IMR-90 (cell line): ENCODE data around the gene TBC1D3B. TPM values are rescaled to one million over a fixed set of nuclear protein-coding genes. Genes with fewer than 3 reads are reported as not detected.

Source experiments
- ATAC-seq: fragments of 200-7000 bp; cut with Tn5 transposase; 2 replicates; pipeline ENCODE4 v1.9.1; 2020; ENCODE audit warnings: low read depth, mild to moderate bottlenecking, moderate library complexity
- BruUV-seq: library from RNA; stranded (reverse); fragments of 400-500 nt; replicated peaks from 2 replicates; lab custom pipeline; 2021; lab: Mats Ljungman, UMichigan
- CTCF ChIA-PET: fragments of 300-600 bp; formaldehyde crosslinking; extraction: SDS; loops from one replicate; lab custom pipeline; 2021; ENCODE audit warnings: antibody characterized with exemption; lab: Yijun Ruan, JAX
- POLR2A ChIA-PET: fragments of 300-600 bp; sonication (Branson Sonifier 250); formaldehyde crosslinking; loops from one replicate; lab custom pipeline; 2022; ENCODE audit warnings: antibody characterized with exemption; ENCODE audit not compliant: unreplicated experiment; lab: Charles Lee
- DNase-seq: peaks from one replicate; pipeline ENCODE4 v3.0.0; 2013
- H2AFZ ChIP-seq: replicated peaks from 2 replicates; pipeline ENCODE3; 2013; ENCODE audit warnings: low read length, mild to moderate bottlenecking; ENCODE audit not compliant: poor library complexity
- H2AK5ac ChIP-seq: 2 replicates; pipeline ENCODE4 v1.6.1; 2013; ENCODE audit warnings: low read depth, low read length, inconsistent platforms
- H2AK9ac ChIP-seq: replicated peaks from 2 replicates; pipeline ENCODE3; 2013; ENCODE audit warnings: mild to moderate bottlenecking, low read depth, low read length, moderate library complexity; ENCODE audit not compliant: poor library complexity
- H2BK120ac ChIP-seq: 2 replicates; pipeline ENCODE4 v1.6.1; 2013; ENCODE audit warnings: low read depth, low read length, inconsistent platforms
- H2BK15ac ChIP-seq: 3 replicates; pipeline ENCODE4 v1.6.1; 2013; ENCODE audit warnings: low read depth, low read length, inconsistent platforms
- H2BK20ac ChIP-seq: 2 replicates; pipeline ENCODE4 v1.6.1; 2013; ENCODE audit warnings: low read depth, mild to moderate bottlenecking, inconsistent platforms, low read length, moderate library complexity
- H2BK5ac ChIP-seq: 2 replicates; pipeline ENCODE4 v1.6.1; 2013; ENCODE audit warnings: mild to moderate bottlenecking, low read depth, low read length, inconsistent platforms; ENCODE audit not compliant: poor library complexity, severe bottlenecking
- H3K14ac ChIP-seq: replicated peaks from 2 replicates; pipeline ENCODE4 v1.6.1; 2013; ENCODE audit warnings: low read depth, low read length, inconsistent platforms
- H3K18ac ChIP-seq: 2 replicates; pipeline ENCODE4 v1.6.1; 2013; ENCODE audit warnings: low read depth, low read length, control low read depth
- H3K23ac ChIP-seq: 2 replicates; pipeline ENCODE4 v1.6.1; 2013; ENCODE audit warnings: low read depth, low read length, inconsistent platforms
- H3K27ac ChIP-seq: 2 replicates; pipeline ENCODE4 v1.5.1; 2013; ENCODE audit warnings: mild to moderate bottlenecking, control low read depth, low read length; ENCODE audit not compliant: insufficient read depth
- H3K27me3 ChIP-seq: 2 replicates; pipeline ENCODE4 v1.6.1; 2013; ENCODE audit warnings: low read length; ENCODE audit not compliant: control insufficient read depth, insufficient read depth
- H3K36me3 ChIP-seq: 2 replicates; pipeline ENCODE4 v1.6.1; 2013; ENCODE audit warnings: low read length, mixed read lengths; ENCODE audit not compliant: control insufficient read depth, insufficient read depth
- H3K4ac ChIP-seq: 2 replicates; pipeline ENCODE4 v1.6.1; 2013; ENCODE audit warnings: low read depth, low read length, inconsistent platforms
- H3K4me1 ChIP-seq: 2 replicates; pipeline ENCODE4 v1.6.1; 2013; ENCODE audit warnings: low read length, mixed read lengths; ENCODE audit not compliant: control insufficient read depth, insufficient read depth
- H3K4me2 ChIP-seq: 2 replicates; pipeline ENCODE4 v1.6.1; 2013; ENCODE audit warnings: low read depth, mild to moderate bottlenecking, control low read depth, low read length, moderate library complexity
- H3K4me3 ChIP-seq: 2 replicates; pipeline ENCODE4 v1.5.1; 2013; ENCODE audit warnings: low read depth, mild to moderate bottlenecking, control low read depth, low read length, moderate library complexity; ENCODE audit not compliant: insufficient read depth
- H3K56ac ChIP-seq: 2 replicates; pipeline ENCODE4 v1.6.1; 2013; ENCODE audit warnings: low read length, inconsistent platforms; ENCODE audit not compliant: insufficient read depth; ENCODE audit errors: extremely low read depth
- H3K79me1 ChIP-seq, 2 experiments: 2 replicates each; pipeline ENCODE4 v1.6.1; 2013; ENCODE audit warnings: low read length in 2 of 2, inconsistent platforms in 1 of 2, low read depth in 1 of 2
- H3K9ac ChIP-seq: 2 replicates; pipeline ENCODE4 v1.6.1; 2013; ENCODE audit warnings: low read depth, low read length, control low read depth
- H3K9me1 ChIP-seq: 2 replicates; pipeline ENCODE4 v1.6.1; 2013; ENCODE audit warnings: low read length, inconsistent platforms; ENCODE audit not compliant: insufficient read depth
- H3K9me3 ChIP-seq: 2 replicates; pipeline ENCODE4 v1.6.1; 2013; ENCODE audit warnings: low read length; ENCODE audit not compliant: control insufficient read depth, insufficient read depth
- H4K20me1 ChIP-seq: 2 replicates; pipeline ENCODE4 v1.6.1; 2013; ENCODE audit warnings: low read length, inconsistent platforms; ENCODE audit not compliant: insufficient read depth
- H4K5ac ChIP-seq: 2 replicates; pipeline ENCODE4 v1.6.1; 2013; ENCODE audit warnings: mild to moderate bottlenecking, low read depth, low read length, control low read depth
- H4K8ac ChIP-seq, 2 experiments: 2 replicates each; pipeline ENCODE4 v1.6.1; 2013; ENCODE audit warnings: low read depth in 2 of 2, low read length in 2 of 2, control low read depth in 1 of 2, inconsistent platforms in 1 of 2
- H4K91ac ChIP-seq: 2 replicates; pipeline ENCODE4 v1.6.1; 2013; ENCODE audit warnings: low read depth, low read length, inconsistent platforms; ENCODE audit not compliant: insufficient read depth
- BHLHE40 ChIP-seq: fragments of 150-350 bp; IDR thresholded peaks from 2 replicates; pipeline ENCODE4 v1.6.1; 2016; ENCODE audit warnings: mild to moderate bottlenecking, low read depth, low read length
- CEBPB ChIP-seq: IDR thresholded peaks from 2 replicates; pipeline ENCODE4 v1.6.1; 2012; ENCODE audit warnings: low read depth, low read length, improper control_type of control experiment
- ELK1 ChIP-seq: fragments of 150-350 bp; IDR thresholded peaks from 2 replicates; pipeline ENCODE4 v1.6.1; 2016; ENCODE audit warnings: low read depth, mild to moderate bottlenecking, low read length, moderate library complexity, borderline replicate concordance
- FOS ChIP-seq: fragments of 150-350 bp; IDR thresholded peaks from 2 replicates; pipeline ENCODE4 v1.6.1; 2016; ENCODE audit warnings: low read depth, low read length
- MAFK ChIP-seq: IDR thresholded peaks from 2 replicates; pipeline ENCODE4 v1.6.1; 2012; ENCODE audit warnings: low read depth, low read length, improper control_type of control experiment
- MAZ ChIP-seq: IDR thresholded peaks from 2 replicates; pipeline ENCODE4 v1.6.1; 2012; ENCODE audit warnings: low read depth, mild to moderate bottlenecking, low read length, improper control_type of control experiment, moderate library complexity, borderline replicate concordance
- MXI1 ChIP-seq: IDR thresholded peaks from 2 replicates; pipeline ENCODE4 v1.6.1; 2012; ENCODE audit warnings: low read depth, mild to moderate bottlenecking, low read length, moderate library complexity, borderline replicate concordance
- NFE2L2 ChIP-seq: fragments of 150-350 bp; IDR thresholded peaks from 2 replicates; pipeline ENCODE4 v1.6.1; 2016; ENCODE audit warnings: low read depth, mild to moderate bottlenecking, low read length
- POLR2A ChIP-seq: IDR thresholded peaks from 2 replicates; pipeline ENCODE4 v1.6.1; 2012; ENCODE audit warnings: mild to moderate bottlenecking, low read depth, low read length
- RAD21 ChIP-seq: IDR thresholded peaks from 2 replicates; pipeline ENCODE4 v1.6.1; 2012; ENCODE audit warnings: low read length, improper control_type of control experiment
- RCOR1 ChIP-seq: IDR thresholded peaks from 2 replicates; pipeline ENCODE4 v1.6.1; 2012; ENCODE audit warnings: mild to moderate bottlenecking, low read length, improper control_type of control experiment; ENCODE audit not compliant: insufficient replicate concordance
- RFX5 ChIP-seq: IDR thresholded peaks from 2 replicates; pipeline ENCODE4 v1.8.0; 2012; ENCODE audit warnings: low read depth, mild to moderate bottlenecking, low read length, moderate library complexity
- SMC3 ChIP-seq: fragments of 150-350 bp; IDR thresholded peaks from 2 replicates; pipeline ENCODE4 v1.6.1; 2016; ENCODE audit warnings: low read depth, mild to moderate bottlenecking, antibody characterized with exemption, low read length, moderate library complexity
- USF2 ChIP-seq: fragments of 150-350 bp; IDR thresholded peaks from 2 replicates; pipeline ENCODE4 v1.6.1; 2017; ENCODE audit warnings: mild to moderate bottlenecking, antibody characterized with exemption, low read length, low read depth
- dilution Hi-C: fragments of 300-500 bp; cut with HindIII; formaldehyde crosslinking; loops from one replicate; pipeline ENCODE4 v1.14.3; 2018; ENCODE audit warnings: low sequenced_read_pairs; ENCODE audit not compliant: unreplicated experiment
- in situ Hi-C: fragments of 300-500 bp; cut with MboI; formaldehyde crosslinking; loops from 3 replicates; pipeline ENCODE4 v1.14.3; 2019; ENCODE audit warnings: low sequenced_read_pairs, inconsistent platforms, mixed read lengths
- intact Hi-C: fragments of 100-400 bp; cut with micrococcal nuclease; formaldehyde crosslinking; loops from 2 replicates; pipeline ENCODE4 v1.10.0; 2022
- polyA plus RNA-seq, 3 experiments: library from polyadenylated mRNA; depleted of rRNA; stranded (reverse); fragments of >200 nt; gene quantifications; 2 replicates each; pipeline ENCODE4 v1.2.3, GENCODE V29; 2012; ENCODE audit warnings: low replicate concordance in 1 of 3
- total RNA-seq: library from RNA; depleted of rRNA; stranded (reverse); fragments of >200 nt; gene quantifications from 2 replicates; pipeline ENCODE4 v1.2.3, GENCODE V29; 2012
- TF ChIP-seq, protein P1 (sequence below): conservative IDR thresholded peaks from 2 replicates; pipeline ENCODE4 v1.5.1; 2012; ENCODE audit warnings: mild to moderate bottlenecking, low read depth, low read length, improper control_type of control experiment

The TBC1D3B gene
- total and polyA plus RNA-seq, 2 of the 4 experiments (the other 2 are of a cell fraction), result 0.94 TPM; not detected in 1

DNA sequence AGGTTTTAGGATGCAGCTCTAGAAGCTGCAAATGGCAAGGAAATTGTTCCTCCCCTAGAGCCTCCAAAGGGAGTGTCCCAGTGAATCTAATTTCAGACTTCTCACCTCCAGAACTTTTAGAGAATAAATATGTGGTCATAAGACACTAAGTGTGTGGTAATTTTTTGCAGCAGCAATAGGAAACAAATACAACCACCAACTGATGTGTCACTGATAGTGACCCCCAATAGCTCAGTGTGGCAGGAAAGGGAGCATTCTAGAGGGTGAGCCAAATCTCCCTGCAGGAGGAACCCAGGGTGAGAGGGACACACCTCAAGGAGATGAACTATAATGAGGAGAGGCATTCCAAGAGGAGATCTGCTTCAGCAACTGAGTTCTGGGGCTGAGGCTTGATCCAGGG lies 38.5 kb upstream of the TBC1D3B start:
- CTCF ChIA-PET, result interaction anchor here (1.6 kb wide), 1 partner anchor 67 kb away, joined by 3 read pairs; no protein-coding TSS in a partner anchor
- BruUV-seq, result no TSS peak
- H3K4ac ChIP-seq, result no peak overlapping the region

More for the DNA sequence above, 38.5 kb upstream of the TBC1D3B start:
- Histone ChIP-seq H2BK120ac (no peak overlapping the region), H2BK5ac (no peak overlapping the region), H2AK9ac (no peak overlapping the region), H3K9ac (no peak overlapping the region), H3K9me1 (no peaks in the 10 kb centered on the region), H3K14ac (no peak overlapping the region), H2AK5ac (no peak overlapping the region), H3K9me3 (no peaks in the 10 kb centered on the region), H2BK15ac (no peak overlapping the region), H3K4me3 (no peak overlapping the region), H4K91ac (no peak overlapping the region), H3K36me3 (no peaks in the 10 kb centered on the region), H3K27ac (no peak overlapping the region), H3K4me2 (no peak overlapping the region), H3K23ac (no peak overlapping the region), H3K18ac (no peak overlapping the region), H4K8ac (no peak overlapping the region), H4K5ac (no peak overlapping the region), H3K27me3 (no peaks in the 10 kb centered on the region; the same call in none of the 2 replicates), H2BK20ac (no peak overlapping the region), H4K20me1 (no peaks in the 10 kb centered on the region), H3K79me1 (no peaks in the 10 kb centered on the region), H3K56ac (no peak overlapping the region), H2AFZ (no peak overlapping the region), H3K4me1 (no peaks in the 10 kb centered on the region)
- in situ Hi-C loops, result loop anchor here (25.0 kb wide), 1 partner anchor 247 kb away; no protein-coding TSS in a partner anchor
- intact Hi-C loops, result no loop called here
- dilution Hi-C loops, result no loop called here
- no peak for ATAC-seq
- POLR2A ChIA-PET, result no interaction called here
- DNase-seq, result no peak
- no peak for TF ChIP-seq SMC3
- no peak for TF ChIP-seq MAZ
- TF ChIP-seq RCOR1, result no peak
- no peak for TF ChIP-seq FOS
- TF ChIP-seq CEBPB, result no peak
- no peak for TF ChIP-seq RAD21
- TF ChIP-seq MXI1, result no peak
- no peak for TF ChIP-seq RFX5
- TF ChIP-seq, protein P1, sequence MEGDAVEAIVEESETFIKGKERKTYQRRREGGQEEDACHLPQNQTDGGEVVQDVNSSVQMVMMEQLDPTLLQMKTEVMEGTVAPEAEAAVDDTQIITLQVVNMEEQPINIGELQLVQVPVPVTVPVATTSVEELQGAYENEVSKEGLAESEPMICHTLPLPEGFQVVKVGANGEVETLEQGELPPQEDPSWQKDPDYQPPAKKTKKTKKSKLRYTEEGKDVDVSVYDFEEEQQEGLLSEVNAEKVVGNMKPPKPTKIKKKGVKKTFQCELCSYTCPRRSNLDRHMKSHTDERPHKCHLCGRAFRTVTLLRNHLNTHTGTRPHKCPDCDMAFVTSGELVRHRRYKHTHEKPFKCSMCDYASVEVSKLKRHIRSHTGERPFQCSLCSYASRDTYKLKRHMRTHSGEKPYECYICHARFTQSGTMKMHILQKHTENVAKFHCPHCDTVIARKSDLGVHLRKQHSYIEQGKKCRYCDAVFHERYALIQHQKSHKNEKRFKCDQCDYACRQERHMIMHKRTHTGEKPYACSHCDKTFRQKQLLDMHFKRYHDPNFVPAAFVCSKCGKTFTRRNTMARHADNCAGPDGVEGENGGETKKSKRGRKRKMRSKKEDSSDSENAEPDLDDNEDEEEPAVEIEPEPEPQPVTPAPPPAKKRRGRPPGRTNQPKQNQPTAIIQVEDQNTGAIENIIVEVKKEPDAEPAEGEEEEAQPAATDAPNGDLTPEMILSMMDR, result no peak
- TF ChIP-seq ELK1, result no peak
- TF ChIP-seq BHLHE40, result no peak
- TF ChIP-seq USF2, result no peak
- no peak for TF ChIP-seq POLR2A
- TF ChIP-seq NFE2L2, result no peak
- no peak for TF ChIP-seq MAFK
